ENCODE measurements around the gene DVL2. TPM values are rescaled to one million over a fixed set of nuclear protein-coding genes. Genes with fewer than 3 reads are reported as not detected.
"Not testable (repeated sequence)": the region's sequence is repeated elsewhere in the genome, so short reads cannot be mapped to it uniquely, and the experiment has no call there.

Gene DVL2
- total and polyA plus RNA-seq, 11 donors, result 13.0 to 28.6 (median 17.2) TPM

- Histone ChIP-seq H3K4me1 (peaks cover 8 to 46% (median 36%) of the 10 kb centered on the region in 12 donors), H3K27me3 (no peaks in the 10 kb centered on the region), H3K27ac (peak overlapping the region in 10 of 12 donors; percentile 10 to 98 (median 35)), H3K4me3 (peak overlapping the region in 4 of 12 donors; percentile 90 to 98 (median 97)), H3K9me3 (no peaks in the 10 kb centered on the region), H3K36me3 (peaks cover 0 to 38% (median 34%) of the 10 kb centered on the region in 9 donors)
- intact Hi-C loops (cut with DNase I), result loop anchor here in 2 of 10 donors (5.0 to 10.0 kb wide), 3 partner anchors 37 to 596 kb away; partner anchors contain the start of gene CD68 (in 1 of the 2)
- no peak for ATAC-seq
- TF ChIP-seq CTCF (IDR thresholded peaks at IDR 0.05) (no peak), POLR2A (IDR thresholded peaks at IDR 0.05) (no peak)
- no peak for DNase-seq
- 61 to 75% (median 68%) methylated on average over 6 of the region's 6 CpGs for WGBS, 4 donors
These were observed 14.9 kb upstream of the DVL2 start for GRCh38 chr17:7249214-7249613.

GRCh38 chr17:7248796-7249195 is 14.5 kb upstream of the DVL2 start:
- H3K27me3 ChIP-seq, result no peaks in the 10 kb centered on the region
- no peaks in the 10 kb centered on the region for H3K9me3 ChIP-seq
- peaks cover 0 to 38% (median 35%) of the 10 kb centered on the region in 9 donors for H3K36me3 ChIP-seq
- DNase-seq (no peak), ATAC-seq (no peak)
- peaks cover 8 to 47% (median 36%) of the 10 kb centered on the region in 12 donors for H3K4me1 ChIP-seq
- peak overlapping the region in 10 of 12 donors; percentile 10 to 98 (median 35) for H3K27ac ChIP-seq
- intact Hi-C loops (cut with DNase I), result loop anchor here in 2 of 10 donors (5.0 to 10.0 kb wide), 3 partner anchors 36 to 596 kb away; partner anchors contain the start of gene CD68 (in 1 of the 2)
- H3K4me3 ChIP-seq, result peak overlapping the region in 2 of 12 donors; percentile 98
- no peak for TF ChIP-seq POLR2A (IDR thresholded peaks at IDR 0.05)
- no peak for TF ChIP-seq CTCF (IDR thresholded peaks at IDR 0.05)
- 49 to 58% (median 55%) methylated on average over 4 of the region's 4 CpGs for WGBS, 4 donors

- ATAC-seq (no peak), DNase-seq (peak in 1 of 5 donors; percentile 23)
- Histone ChIP-seq H3K27ac (no peak overlapping the region), H3K27me3 (no peaks in the 10 kb centered on the region), H3K4me3 (no peak overlapping the region), H3K4me1 (peaks cover 8 to 43% (median 32%) of the 10 kb centered on the region in 12 donors), H3K36me3 (peaks cover 0 to 36% (median 32%) of the 10 kb centered on the region in 9 donors), H3K9me3 (no peaks in the 10 kb centered on the region)
- intact Hi-C loops (cut with DNase I), result loop anchor here in 2 of 10 donors (5.0 to 10.0 kb wide), 3 partner anchors 34 to 598 kb away; partner anchors contain the start of gene CD68 (in 1 of the 2)
- 88 to 93% (median 91%) methylated on average over 5 of the region's 5 CpGs for WGBS, 4 donors
- no peak for TF ChIP-seq CTCF (IDR thresholded peaks at IDR 0.05)
- TF ChIP-seq POLR2A (IDR thresholded peaks at IDR 0.05), result no peak
These were observed 12.5 kb upstream of the DVL2 start for GRCh38 chr17:7246779-7247178.

- peak overlapping the region in 10 of 12 donors; percentile 91 to 99 (median 97) for H3K27ac ChIP-seq
- 70 to 82% (median 77%) methylated on average over 10 of the region's 10 CpGs for WGBS, 4 donors
- peak in 1 of 5 donors; percentile 22 for DNase-seq
- not testable (repeated sequence) for ATAC-seq, H3K27me3 ChIP-seq, H3K9me3 ChIP-seq
- peaks cover 0 to 52% (median 46%) of the 10 kb centered on the region in 9 donors for H3K36me3 ChIP-seq
- intact Hi-C loops (cut with DNase I), result loop anchor here in 2 of 10 donors (10.0 kb wide), 2 partner anchors 331 to 601 kb away; partner anchors contain the start of gene CD68 (in 1 of the 2)
- peak overlapping the region in 3 of 12 donors; percentile 79 to 92 (median 83) for H3K4me3 ChIP-seq
- peaks cover 5 to 41% (median 32%) of the 10 kb centered on the region in 12 donors for H3K4me1 ChIP-seq
These were observed 9.5 kb upstream of the DVL2 start for GRCh38 chr17:7243838-7244237.

Measured in heart left ventricle (tissue), 16 donors.